Stimulated activated CD4-positive, alpha-beta T cell treated with anti-CD3 and anti-CD28 coated beads, Interleukin-4, amount 100 ng/mL, for 24 hours (primary cell): ENCODE data around the gene AKAP13.
"Not testable (repeated sequence)": the region's sequence is repeated elsewhere in the genome, so short reads cannot be mapped to it uniquely, and the experiment has no call there.

ENCODE experiments used
- DNase-seq: peaks from one replicate; pipeline ENCODE4 v3.0.0-alpha.2; 2020

Gene AKAP13

DNA sequence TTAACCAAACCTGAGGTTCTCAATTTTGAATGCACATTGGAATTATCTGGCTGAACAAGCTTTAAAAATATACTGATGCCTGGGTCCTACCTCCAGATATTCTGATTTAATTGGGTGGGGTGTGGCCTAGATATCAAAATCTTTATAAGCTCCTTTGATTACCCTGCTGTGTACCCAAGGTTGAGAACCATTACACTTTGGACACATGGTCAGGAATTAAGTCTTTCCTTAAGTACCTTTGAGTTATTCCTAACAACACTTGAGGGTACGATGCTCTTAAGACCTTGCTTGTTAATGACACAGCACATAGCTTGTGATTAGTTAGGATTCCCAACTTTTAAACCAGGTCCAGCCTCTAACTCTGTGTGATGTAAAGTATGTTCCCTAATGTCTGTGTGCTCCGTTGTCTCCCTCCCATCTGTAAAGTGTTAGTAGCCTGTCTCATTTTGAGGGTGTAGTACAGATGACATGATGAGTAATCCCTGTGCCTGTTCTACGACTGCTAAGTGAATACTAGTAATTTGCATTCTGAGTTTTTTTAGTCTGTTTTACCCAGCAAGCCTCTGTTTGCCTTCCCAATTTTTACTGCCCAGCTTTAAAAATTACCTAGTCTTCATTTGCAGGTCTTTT is 259.5 kb downstream of the AKAP13 start:
- DNase-seq: no peak

DNA sequence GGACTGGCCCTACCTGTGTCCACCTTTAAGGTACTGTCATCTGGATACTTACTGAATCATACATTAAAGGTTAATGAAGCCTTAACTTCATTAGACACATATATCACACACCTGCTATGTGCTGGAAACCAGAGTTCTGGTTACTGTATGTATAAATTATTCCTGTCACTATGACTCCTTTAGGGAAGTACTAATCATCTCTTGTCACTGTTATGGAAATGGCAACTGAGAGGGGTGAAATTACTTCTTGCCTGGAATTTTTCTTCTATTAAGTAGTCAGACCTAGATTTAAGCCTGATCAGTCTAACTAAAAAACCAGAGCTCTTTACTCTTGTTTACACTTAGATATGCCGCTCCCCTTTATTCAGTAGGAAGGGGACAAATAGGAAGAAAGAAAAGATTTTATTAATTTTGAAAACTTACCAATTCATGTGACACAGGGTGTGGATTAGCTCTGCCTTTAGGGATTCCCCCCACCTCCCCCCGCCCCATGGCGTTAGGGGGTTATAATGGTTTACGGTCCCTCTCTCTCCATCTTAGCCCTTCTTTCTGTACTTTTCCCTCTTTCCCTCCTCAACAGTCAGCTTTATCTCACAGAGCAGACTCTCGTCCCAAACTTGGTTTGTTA is 261.8 kb downstream of the AKAP13 start:
- no peak for DNase-seq

DNA sequence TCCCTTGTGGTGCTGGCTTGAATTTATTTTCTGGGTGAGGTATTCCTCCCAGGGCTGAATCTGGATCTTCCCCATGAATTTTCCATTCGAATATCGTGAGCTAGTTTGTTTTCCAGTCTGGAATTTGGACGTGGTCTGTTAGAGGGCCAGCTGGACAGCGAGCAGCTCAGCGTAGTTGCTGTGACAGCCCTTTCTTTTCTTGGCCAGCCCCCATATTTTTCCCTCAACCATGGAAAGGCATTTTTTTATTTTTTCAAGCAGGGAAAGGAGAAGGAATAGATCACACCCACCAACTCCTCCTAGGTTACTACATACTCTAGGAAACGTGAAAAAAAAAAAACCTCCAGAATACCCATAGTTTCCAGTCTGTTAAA is 262.3 kb downstream of the AKAP13 start:
- DNase-seq: no peak

DNA sequence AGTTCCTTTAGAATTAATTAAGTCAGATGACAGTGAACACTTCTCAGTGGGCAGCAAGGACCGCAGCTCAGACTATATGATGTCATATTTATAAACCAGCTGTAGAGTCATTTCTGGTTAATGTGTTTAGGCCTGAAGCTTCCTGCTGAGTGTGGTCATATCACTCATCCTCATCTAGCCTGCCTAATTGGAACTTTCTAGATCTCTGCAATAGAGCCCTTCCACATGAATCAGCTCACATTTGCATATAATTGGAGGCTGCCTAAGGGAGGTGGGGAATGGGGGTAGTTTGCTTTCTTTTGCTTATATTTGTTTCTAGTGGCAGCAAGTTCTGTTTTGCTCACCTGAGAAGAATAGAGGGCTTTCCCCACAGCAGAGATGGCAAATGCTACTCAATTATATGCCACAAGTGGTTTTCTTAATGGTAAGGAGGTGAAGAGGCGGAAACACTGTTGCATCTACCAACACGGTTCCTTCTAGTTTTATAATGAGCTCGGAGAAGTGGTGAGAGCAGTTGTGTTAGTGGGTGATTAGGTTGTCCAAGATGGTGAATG is 266.2 kb downstream of the AKAP13 start:
- DNase-seq: peak; percentile 36

DNA sequence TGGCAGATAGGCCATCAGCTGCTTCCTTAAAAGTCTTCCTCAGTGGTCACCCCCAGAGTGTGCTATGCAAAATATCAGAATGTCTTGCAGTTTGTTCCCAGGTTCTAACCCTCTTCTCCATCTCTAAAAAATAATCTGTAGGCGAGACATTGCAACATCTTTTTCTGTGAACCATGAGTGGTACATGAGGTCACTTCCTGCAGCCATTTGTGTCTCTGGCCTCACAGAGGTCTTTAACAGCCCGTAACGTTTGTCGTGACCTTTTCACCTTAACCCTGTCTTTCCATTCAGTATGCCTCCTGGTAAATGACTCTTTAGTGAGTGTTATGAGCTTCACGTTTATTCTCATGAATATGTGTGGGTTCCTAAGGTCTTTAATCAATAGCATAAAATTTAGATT is 269.0 kb downstream of the AKAP13 start:
- peak; percentile 22 for DNase-seq

DNA sequence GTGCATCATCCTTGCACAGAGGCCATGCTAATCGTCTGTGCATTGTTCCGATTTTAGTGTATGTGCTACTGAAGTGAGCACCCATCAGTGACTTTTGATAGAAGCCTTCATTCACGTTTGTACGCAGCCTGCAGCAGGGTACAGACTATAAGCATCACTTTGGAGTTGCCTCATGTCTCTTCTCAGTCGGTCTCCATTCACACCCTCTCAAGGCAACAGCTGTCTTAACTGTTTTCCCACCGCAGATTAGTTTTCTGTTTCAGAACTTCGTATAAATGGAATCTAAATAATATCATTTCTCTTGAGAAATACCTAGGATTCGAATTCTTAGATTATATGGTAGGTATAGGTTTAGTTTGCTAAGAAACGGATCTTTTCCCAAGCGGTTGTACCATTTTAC is 271.1 kb downstream of the AKAP13 start:
- no peak for DNase-seq

DNA sequence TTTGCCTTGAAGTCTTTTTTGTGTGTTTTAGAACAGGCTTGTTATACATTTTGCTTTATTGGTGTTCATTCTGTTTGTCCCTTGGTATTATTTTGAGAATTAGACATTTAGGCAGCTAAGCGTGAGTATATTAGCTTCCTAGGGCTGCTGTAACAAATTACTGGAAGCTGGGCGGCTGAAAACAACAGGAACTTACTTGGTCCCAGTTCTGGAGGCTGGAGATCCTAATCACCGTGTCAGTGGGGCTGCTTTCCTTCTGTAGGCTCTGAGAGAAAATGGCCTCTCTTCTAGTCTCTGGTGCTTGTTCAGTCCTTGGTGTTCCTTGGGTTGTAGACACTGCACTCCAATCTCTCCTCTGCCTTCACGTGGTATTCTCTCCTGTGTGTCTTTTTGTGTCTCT is 272.1 kb downstream of the AKAP13 start:
- no peak for DNase-seq

DNA sequence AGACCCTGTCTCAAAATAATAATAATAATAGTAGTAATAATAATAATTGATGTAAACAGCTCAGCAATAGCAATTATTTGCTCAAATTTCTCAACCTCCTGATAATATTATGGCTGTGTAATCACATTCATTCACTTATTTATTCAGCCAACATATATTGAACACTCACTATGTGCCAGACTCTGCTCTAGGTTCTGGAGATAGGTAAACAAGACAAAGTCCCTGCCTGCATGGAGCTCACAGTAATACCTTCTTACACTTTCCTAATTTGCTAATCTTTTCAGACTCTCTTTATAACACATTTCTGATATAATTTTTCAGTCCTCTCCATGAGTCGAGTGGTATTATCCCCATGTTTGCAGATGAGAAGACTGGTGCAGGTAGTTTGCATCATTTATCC is 276.7 kb downstream of the AKAP13 start:
- DNase-seq: no peak

DNA sequence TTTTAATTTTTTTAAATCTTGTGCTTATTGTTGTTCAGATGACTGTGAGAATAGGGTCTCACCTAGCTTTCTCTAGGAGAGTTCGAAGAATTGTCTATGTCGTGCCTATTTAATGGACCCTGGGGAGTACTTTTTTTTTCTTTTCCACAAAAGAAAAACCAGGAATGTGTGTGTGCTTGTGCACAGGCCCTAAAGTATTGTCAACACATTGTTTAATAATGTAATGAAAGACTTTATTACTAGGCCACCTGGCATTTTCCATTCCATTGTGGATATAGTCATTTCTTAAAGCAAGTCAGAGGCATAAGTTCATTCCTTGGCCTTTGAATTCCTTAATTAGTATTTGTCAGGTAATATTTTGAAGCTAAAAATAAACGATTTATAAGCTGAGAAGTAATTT is 278.4 kb downstream of the AKAP13 start:
- DNase-seq: no peak

DNA sequence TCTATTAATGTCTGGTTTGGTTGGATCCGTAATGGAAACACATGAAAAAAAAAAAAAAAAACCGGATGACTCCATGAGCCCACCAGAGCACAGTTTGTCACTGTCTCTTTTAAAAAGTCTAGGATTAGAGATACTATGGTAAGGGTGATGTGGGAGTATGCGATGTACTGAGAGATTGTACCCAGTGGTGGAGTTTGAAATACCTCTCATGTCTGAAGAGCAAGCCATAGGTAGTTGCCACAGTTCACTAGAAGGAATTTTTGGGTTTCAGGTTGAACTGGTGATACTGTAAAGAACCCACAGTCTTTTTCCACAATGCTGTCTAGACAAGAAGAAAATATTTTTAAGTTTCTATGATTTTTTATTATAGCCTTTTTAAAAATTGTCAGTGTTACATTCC is 281.5 kb downstream of the AKAP13 start:
- DNase-seq: no peak

DNA sequence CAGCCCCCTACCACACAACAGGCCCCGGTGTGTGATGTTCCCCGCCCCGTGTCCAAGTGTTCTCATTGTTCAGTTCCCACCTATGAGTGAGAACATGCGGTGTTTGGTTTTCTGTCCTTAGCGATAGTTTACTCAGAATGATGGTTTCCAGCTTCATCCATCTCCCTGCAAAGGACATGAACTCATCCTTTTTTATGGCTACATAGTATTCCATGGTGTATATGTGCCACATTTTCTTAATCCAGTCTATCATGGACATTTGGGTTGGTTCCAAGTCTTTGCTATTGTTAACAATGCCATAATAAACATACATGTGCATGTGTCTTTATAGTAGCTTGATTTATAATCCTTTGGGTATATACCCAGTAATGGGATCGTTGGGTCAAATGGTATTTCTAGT is 285.3 kb downstream of the AKAP13 start:
- DNase-seq: not testable (repeated sequence)

DNA sequence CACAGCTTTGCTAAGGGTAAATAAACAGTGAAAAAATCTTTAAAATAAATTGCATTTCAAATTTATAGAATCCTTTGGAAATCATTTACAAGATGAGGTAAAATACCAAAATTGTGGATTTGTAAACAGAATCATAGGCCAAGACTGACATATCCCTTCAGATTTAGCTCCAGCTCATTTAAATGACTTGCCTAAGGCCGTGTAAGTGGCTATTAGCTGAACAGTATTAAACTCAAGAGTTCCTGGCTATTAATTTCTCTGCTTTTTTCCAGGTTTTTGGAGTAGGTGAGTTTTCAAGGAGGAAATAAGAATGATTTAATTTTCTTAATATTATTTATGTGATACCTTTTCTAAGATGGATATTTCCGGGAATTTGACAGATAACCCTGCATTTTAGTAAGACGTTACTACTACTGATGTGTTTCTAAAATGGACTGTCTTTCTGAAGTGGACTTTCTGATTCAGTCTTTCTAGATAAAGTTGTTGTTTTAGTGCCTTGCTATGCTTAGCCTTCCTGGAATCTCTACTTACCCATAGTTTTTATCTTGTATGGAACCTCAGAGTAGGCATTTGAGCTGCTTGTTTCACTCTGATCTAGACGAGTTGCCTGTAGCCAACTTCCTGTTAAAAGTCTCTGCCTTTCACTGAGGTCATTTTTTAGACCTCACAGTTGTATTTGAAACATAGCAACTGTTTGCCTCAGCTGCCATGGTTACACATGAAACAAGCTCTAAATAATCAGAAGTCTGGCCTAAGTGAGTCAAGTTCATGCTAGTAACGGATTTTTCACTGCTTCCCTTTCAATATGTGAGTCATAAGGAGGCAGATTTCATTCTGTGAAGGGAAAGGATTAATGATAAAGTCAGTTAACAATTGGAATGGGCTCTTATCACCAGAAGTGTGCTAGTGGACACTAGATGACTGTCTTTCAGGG is 287.4 kb downstream of the AKAP13 start:
- DNase-seq: peak; percentile 51

DNA sequence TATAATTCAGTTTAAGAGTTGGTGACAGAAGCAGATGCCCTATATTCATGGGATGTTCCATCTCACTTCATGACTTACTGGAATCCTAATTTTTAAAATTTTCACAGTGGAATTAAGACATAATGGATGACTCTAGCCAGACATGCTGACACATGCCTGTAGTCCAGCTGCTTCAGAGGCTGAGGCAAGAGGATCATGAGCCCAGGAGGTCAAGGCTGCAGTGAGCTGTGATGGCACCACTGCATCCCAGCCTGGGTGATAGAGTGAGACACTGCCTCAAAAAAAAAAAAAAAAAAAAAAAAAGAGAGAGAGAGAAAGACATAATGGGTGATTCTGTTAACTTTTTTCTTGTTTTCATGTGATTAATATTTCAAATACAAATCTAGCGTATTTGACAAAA is 290.8 kb downstream of the AKAP13 start:
- no peak for DNase-seq

DNA sequence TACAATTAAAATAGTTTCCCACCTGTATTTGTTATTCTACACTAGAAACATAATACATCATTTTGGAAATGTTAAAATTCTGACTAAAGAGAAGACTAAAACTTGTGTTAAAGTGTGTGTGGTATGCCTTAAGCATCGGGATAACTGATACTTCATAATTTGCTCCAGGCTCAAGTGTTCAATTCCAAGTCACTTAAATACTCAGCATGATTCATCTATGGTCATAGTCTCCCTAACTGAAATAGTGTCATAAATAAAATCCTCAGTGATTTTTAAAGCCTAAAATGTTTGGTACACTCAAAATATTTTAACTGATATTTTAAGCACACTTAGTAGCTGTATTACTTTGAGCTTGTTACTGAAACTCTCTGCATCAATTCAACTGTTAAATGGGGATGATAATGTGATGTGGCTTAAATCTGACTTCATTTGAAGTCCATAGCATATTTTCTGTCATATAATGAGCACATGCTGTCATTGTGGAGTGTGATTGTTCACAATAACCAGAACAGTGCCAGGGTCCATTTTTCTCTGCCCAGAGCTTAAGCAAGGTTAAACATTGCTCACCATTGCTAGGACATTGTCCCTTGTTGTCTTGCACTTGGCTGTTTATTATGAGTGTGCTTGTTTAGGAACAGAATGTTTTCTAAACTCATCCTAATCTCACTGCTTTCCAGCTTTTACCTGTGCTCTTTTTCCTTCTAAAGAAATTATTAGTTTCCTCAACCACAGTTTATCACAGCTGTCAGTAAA is 292.1 kb downstream of the AKAP13 start:
- DNase-seq: no peak

DNA sequence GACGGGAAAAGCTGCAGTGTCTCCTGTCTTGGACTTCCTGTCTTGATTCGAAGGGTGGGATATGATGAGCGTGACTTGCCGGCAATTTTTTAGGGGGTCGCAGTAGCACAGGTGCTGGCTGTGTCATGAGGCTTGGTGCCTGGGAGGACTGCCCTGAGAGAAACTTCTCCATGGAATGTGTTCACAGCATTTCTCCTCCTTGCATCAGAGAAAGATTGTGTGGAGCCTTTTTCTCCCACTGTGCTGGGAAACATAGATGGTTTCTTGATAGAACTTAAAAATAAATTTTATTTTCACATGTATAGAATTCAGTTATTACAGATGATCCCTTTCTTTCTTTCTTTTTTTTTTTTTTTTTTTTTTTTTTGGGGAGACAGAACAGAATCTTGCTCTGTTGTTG is 292.9 kb downstream of the AKAP13 start:
- no peak for DNase-seq

DNA sequence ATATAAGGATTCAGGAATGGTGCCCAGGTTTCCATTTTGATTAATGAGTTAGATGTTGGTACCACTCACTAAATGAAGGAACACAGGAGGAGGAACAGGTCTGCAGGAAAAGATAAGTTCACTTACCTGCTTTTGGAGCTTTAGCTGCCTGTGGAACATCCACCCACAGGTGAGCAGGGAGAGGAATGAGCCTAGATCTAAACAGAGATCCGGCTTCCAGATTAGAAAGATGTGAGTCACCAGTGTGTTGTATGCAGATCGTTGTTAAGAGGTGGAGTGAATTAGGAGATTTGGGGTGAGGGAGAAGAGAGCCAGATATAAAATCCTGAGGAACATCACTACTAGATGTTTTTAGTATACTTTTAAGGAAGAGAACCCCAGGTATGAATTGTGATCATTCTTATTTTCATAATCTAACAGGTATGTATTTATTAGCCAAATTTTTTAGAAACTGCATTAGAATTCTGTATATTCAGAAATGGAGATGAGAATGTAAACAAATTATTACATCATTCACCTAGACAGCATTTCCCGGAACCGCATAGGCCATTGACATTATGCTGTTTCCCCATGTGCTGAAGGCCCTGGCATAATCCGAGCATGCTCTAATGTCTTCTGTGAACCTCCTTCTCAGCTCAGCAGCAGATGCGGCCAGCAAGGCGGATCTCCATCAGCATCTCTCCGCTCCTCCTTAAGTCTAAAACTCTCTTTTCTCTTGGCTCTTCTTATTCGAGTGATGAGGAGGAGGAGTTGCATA is 296.1 kb downstream of the AKAP13 start:
- DNase-seq: no peak

DNA sequence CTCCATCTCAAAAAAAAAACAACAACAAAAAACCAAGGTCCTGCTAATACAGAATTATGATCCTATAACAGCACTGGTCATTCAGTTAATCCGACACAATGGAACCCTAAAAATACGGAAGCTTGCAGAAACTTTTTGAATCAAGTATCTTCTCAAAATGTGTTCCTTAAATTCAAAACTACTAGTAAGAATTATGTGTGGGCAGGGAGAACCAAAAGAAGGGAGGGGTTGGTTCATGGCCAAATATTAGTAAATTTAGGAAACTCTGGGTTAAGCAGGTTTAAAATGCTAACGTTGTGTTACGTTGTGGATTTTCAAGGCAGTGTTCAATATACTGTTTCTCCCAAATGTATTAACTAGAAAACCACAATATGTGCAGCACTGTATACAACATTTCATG is 298.8 kb downstream of the AKAP13 start:
- DNase-seq: no peak

DNA sequence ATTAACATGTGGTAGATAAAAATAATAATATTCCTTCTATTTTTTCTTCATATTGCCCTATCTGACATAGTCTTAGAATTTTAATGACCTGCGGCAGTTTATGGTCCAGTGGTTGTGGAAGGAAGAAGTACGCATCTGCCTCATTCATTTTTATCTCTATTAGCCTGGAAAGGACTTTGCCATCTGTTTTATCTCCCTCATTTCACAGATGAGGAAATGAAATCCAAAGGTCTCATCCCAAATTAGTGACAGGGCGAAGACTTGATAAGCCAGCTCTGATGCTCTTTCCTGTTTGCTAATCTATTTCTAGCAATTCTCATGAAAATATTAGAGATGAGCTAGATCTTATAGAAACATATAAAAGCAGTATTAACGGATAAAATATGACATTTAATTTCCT is 301.0 kb downstream of the AKAP13 start:
- DNase-seq: no peak

DNA sequence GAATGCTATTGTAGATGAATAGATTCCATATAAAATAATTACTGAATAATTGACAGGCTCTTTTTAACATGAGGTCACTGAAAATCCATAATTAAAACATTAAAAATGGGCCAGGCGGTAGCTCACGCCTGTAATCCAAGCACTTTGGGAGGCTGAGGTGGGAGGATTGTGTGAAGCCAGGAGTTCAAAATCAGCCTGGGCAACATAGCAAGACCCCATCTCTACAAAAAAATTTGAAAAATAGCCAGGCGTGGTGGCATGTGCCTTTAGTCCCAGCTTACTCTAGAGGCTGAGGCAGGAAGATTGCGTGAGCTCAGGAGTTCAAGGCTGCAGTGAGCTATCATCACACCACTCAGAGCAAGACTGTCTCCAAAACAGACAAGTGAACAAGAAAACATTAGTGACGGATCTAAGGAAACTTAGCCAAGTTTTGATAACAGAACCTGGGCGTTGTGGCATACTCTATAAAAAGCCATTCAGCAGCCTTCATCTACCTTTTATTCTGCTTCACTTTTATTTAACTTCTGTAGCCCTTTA is 303.8 kb downstream of the AKAP13 start:
- DNase-seq: no peak

DNA sequence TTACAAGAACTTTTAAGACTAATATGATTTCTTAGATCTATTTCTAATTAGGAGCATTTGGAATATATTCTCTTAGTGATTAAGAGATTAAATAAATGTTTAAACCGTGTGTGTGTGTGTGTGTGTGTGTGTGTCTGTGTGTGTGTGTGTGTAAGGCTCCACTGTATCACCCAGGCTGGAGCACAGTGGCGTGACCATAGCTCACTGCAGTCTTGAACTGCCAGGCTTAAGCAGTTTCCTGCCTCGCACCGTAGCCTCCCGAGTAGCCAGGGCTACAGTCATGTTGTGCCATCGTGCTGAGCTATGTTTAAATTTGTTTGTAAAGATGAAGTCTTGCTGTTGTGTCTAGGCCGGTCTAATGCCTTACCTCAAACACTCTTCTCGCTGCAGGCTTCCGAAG is 305.0 kb downstream of the AKAP13 start:
- no peak for DNase-seq

DNA sequence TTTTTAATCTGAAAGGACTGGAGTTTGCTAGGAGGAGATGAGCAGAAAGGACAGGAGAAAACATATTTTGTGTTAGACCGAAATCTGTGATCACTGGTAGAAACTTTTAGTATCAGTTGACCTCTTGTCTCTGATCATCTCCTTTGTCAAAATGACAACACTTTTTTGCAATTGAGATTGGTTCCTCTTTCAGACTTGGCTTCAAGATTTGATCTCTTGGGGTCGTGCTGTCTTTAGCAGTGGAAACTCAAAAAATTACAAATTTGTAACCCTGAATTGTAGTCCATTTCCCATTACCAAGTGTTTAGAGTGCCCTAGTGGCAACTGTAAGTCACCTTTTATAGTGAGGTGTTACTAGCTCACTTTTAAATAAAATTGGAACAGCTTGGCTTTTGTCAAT is 306.9 kb downstream of the AKAP13 start:
- DNase-seq: no peak

DNA sequence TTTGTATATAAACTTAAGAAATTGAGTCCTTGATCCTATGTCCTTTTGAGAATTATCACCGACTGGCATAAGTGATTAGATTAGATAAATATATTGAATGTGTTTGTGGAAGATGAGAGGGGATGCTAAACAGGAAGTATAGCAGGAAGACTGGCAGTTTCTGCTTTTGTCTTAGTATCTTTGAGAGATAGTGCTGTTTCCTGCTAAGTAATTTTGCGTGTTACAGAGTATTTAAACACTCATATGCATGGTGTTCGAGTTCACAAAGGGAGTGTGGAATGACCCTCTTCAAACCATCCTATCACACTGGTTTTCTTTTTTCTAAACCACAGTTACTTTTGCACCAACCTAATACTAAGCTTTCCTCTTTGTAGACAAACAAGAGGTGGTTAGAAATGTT is 308.3 kb downstream of the AKAP13 start:
- DNase-seq: no peak
